HG03520 (cell line): ENCODE data around the gene RIN3.

Experiments
- ATAC-seq: cut with Tn5 transposase; IDR thresholded peaks from one replicate; pipeline ENCODE4 v1.9.1; 2021; ENCODE audit warnings: mild to moderate bottlenecking, moderate library complexity; ENCODE audit not compliant: unreplicated experiment

Gene RIN3

DNA sequence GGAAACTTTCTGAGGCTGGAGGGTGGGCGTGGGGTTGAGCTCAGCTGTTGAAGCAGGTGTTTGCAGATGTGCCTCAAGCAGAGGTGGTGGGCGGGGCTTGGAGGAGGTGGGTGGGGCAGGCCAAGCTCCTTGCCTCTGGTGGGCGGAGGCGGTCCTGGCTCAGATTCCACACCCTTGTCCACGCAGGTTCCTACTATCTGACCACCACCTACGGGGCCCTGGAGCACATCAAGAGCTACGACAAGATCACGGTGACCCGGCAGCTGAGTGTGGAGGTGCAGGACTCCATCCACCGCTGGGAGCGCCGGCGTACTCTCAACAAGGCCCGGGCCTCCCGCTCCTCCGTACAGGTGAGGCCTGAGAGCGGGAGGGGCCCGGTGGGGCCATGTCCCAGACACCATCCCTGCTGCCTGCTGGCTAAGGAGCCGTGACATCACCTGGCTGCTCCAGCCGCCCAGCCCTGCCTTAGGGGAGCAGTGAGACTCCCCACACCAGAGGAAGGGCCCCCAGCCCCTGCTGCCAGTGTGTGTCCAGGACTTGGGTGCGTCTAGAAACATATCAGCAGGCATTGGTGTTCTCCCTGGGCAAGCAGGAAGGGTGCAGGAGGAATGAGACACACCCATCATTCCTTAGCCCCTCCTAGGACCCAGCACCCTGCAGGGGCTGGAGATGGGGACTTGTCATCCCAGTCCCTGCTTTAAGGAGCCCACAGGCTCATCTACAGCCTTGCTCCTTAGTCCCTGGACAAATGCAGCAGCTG lies 171.4 kb downstream of the RIN3 start:
- no peak for ATAC-seq

DNA sequence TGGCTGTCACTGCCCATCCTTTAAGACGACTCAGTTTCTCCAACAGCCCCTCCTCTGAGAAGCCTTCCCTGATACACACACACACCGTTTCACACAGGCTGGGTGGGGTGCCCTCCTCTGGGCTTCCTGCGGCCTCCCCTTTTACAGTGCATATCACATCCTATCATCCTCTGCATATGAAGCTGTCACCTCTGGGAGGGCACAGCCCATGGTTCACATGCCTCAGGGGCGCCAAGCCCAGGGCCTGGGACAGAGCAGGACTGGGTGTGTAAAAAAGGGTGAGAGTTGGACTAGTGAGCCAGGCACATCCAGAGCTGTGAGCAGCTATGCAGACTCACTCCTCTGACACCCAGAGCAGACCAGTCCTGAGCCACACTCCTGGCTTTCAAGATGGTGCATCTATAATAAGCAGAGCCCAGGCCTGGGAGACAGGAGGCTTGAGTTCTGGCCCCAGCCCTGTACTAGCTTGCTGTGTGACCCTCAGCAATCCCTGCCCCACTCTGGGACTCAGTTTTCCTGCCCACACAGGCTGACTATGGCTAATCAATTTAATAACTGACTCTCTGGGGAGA lies 172.3 kb downstream of the RIN3 start:
- no peak for ATAC-seq

DNA sequence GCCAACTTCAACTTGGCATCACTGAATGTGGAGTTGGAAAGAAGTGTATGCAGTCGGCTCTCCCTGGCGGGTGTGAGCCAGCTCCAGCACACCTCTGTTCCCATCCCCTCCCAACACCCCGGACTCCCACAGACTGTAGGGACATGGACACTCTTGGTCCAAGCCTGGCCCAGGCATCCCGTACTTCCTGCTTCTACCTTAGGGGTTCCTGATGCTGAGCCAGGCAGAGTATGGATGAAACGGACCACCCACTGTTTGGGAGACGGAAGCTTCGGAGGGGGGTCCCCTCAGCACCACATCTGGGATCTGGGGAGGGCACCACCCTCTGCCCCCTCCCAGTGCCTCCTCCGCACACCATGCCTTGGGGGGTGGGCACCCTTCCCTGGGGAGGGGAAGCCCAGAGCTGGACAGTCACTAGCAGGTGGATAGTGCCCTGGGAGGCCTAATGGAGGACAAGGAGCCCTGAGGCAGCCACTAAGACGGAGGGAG lies 172.9 kb downstream of the RIN3 start:
- no peak for ATAC-seq

DNA sequence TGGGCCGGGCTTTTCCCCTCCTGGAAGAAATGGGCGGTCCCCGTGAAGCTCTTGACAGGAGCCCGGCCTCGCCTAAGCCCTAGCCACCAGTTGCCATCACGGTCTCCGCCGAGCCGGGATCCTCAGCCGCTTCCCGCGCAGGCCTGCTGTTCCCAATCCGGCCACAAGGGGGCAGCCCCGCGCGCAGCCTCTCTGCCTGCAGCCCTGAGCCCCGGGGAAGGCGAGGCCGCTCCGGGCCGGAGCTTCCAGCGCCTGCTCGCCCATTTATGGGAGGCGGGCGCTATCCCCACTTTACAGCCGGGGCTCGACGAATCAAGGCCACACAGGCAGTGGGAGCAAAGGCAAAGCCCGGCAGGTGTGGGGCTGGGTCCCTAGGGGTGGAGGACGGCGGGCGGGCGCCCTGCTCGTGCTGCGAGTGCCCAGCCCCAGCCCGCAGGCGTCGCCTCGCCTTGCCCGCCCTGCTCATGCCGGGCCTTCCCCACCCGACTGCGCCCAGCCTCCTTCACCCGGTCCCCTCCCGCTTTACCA lies 173.4 kb downstream of the RIN3 start:
- peak; percentile 68 for ATAC-seq

DNA sequence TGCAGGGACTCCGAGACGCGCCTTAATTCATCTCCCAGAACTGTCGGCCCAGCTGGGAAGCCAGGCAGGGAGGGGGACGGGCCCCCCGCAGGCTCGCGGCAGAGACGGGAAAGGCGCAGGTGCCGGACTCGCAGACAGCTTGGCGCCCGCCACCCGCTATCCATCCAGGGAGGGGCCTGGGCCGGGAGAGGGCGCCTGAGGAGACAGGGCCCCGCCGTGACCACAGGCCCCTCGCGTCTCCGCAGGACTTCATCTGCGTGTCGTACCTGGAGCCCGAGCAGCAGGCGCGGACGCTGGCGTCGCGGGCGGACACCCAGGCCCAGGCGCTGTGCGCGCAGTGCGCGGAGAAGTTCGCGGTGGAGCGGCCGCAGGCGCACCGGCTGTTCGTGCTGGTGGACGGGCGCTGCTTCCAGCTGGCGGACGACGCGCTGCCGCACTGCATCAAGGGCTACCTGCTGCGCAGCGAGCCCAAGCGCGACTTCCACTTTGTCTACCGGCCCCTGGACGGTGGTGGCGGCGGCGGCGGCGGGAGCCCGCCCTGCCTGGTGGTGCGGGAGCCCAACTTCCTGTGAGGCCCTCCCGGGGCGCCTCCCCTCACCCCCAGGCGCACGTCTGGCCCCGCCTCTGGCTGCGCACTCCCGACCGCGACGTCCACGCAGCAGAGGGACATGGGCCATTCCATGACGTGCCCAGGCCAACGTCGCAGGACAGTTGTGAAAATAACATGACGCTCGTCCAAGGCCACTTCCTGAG lies 174.3 kb downstream of the RIN3 start:
- ATAC-seq, result no peak

DNA sequence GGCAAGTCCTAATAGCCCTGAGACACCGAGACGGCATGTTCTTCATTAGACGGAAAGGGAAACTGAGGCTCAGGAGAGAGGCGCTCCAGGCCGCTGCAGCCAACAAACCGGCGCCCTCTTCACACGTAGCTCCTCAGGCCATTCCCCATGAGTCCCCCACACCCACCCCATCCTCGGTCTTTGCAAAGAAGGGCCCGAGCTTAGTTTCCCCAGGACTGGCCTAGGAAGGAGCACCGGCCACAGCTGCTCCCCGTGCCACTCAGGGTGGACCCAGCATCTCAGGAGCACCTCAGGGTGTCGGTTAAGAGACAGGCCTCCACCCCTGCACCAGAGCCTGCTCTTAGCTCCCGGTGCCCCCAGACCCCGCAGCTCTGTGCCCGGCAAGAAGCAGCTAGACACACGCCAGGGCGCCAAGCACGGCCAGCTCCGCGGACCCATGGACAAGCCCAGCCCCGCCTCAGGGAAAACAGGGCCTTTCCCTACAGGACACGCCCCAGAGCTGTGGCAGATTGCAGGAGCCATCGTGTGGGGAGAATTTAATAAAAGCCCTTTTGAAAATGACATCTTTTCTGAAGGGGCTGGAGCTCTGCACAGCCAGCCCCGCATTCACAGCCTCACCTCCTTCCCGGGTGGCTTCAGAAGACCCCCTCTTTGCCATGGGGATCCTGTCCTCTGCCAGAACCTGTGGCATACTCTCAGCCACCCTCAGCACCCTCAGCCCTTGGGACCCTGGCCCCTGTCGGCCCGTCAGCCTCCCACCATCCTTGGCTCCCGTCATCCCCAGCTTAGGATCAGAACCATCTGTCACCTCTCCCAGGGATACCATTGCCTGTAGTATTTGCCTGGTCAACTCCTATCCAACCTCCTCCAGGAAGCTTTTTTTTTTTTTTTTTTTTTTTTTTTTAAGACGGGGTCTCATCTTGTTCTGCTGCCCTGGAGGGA lies 175.1 kb downstream of the RIN3 start:
- no peak for ATAC-seq

DNA sequence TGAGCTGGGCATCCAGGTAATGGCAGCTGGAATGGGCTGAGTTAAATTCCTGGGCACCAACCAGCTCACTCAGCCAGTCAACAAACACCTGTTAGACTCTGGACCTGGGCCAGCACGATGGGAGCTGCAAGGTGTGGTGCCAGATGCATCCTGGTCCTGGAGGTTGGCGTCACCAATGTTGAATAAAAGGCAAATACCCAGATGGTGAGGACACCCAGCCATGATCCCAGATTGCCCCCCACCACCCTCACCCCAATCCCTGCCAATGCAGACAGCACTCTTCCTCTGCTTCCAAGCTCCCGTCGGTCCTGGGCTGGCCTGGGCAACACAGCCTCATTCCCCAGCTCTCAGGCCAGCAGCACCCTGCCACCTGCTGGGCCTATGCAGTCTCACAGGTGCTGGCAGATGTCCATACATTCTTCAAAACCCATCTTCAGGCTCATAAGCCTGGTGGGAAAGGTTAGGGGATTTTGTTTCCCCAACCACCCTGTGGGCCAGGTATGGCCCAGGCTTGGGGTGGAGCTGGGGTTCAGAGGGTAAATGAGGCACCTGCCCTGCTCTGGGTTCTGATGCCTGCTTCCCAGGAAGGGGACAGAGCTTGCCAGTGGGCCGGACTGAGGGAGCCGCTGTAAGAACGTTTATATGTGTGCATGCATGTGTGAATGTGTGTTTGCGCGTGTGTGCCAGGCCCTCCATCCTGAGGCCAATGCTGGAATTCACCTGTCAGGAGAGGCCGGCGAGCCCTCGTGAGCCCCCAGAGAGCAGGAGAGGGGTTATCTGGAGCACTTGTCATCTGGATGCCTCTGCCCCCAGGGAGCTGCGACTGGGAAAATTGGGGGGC lies 176.8 kb downstream of the RIN3 start:
- ATAC-seq, result no peak

DNA sequence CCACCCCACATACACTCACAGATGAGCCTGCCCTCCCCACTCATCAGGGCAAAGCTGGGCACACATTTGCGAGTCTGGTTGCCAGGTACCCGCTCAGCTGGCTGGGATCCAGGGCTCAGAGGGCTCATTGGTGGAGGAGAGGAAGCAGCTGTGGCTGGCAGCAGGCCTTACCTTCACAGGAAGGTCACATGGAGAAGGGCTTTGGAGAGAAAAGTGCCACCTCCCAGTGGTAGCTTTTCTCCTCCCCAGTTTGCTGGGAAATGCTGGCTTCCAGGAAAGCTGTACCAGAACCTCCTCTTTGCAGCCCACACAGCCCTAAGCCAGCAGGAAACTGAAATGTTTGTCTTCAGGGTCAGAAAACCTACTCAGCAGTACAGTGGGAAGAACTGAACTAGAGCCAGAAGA lies 179.2 kb downstream of the RIN3 start:
- ATAC-seq, result no peak

DNA sequence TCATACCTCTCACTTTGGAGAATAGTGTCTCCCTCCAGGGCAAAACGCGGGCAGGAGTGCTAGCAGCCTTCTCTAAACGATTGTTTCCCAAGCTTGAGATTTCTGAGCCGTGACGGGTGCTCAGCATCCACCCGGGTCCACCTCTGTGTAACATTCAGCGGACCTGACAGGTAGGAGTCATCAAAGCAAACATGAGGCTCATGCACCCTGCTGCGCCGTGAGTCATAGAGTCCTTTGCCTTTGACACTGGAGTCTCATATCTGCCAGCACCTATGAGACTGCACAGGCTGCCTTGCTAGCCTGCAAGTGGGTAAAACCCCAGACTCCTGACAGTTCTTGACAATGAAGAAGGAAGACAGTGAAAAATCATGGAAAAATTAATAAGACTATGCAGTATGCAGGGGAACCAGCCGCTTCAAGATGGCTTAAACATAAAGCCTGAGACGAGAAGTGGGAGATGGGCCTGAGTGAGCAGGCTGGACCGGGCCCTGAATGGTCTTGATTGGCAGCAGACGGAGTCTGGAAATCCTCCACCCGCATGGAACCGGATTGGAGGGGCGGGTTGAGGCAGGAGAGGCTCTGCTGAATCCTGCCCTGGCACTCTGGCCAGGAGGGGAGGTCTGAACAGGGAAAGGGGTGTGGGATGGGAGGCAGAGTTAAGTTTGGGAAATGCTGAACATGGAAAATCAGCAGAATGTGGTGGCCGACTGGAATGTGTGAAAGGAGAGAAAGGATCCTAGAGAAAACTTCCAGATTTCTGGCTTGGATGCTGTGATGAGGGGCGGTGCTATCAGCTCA lies 180.6 kb downstream of the RIN3 start:
- ATAC-seq, result no peak

DNA sequence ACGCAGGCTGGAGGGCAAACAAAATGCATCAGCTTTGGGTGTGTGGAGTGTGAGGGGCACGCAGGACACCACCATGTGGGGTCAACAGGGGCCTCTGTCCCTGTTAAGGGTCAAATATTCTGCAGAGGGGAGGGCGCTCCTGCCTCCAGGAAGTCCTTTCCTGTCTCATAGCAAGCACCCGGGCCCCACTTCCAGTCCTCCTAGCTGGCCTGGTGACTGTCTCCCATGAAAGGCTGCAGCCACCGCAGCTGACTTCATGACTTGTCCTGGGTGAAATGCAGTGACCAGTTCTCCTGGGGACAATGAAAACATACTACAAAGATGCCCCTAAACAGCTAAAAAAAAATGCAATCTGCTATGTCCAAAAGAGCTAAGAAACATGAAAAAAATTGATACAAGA lies 181.2 kb downstream of the RIN3 start:
- no peak for ATAC-seq

DNA sequence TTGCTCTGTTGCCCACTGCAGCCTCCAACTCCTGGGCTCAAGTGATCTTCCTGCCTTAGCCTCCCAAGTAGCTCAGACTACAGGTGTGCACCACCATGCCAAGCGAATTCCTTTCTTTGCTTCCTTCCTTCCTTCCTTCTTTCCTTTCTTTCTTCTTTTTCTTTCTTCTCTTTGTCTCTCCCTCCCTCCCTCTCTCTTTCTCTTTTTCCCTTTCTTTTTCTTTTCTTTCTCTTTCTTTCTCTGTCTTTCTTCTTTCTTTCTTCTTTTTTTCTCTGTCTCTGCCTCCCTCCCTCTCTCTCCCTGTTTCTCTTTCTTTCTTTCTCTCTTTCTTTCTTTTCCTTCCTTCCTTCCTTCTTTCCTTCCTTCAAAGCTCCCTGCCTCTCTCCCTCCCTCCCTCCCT lies 182.0 kb downstream of the RIN3 start:
- ATAC-seq, result no peak

DNA sequence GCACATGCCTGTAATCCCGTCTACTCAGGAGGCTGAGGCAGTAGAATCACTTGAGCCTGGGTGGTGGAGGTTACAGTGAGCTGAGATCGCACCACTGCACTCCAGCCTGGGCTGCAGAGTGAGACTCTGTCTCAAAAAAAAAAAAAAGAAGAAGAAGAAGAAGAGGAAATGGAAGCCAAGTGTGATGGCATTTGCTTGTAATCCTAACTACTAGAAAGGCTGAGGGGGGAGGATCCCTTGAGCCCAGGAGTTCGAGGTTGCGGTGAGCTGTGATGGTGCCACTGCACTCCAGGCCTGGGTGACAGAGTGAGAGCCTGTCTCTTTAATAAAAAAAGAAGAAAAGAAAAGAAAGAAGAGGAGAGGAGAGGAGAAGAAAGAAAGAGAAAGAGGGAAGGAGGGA lies 182.8 kb downstream of the RIN3 start:
- ATAC-seq, result no peak

DNA sequence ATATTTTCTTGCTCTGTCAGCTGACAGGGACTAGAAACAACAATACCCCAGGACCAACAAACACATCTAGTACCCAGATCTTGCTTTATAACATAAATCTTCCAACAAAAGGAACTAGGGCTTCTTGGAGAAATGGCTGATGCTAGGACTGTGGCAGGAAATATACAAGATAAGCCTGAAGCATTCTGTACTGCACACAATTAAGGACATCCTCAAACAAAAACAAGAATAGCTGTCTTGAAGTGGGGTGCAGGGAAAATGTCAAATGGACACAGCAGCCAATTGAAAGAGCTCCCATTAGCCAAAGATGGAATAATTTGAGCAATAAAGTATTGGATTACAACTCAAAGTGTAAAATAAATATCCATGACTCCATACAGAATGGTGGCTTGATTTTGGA lies 184.8 kb downstream of the RIN3 start:
- no peak for ATAC-seq

DNA sequence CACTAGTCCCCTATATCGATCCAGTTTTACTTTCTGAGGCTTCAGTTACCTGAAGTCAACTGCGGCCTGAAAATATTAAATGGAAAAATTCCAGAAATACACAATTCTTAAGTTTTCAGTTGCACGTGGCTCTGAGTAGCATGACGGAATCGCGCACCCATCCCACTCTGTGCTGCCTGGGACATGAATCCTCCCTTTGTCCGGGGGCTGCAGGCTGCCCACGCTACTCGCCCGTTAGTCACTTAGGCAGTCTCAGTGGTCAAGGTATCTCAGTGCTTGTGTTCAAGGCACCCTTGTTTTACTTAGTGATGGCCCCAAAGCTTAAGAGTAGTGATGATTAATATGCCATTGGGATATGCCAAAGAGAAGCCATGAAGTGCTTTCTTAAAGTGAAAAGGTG lies 188.2 kb downstream of the RIN3 start:
- no peak for ATAC-seq

DNA sequence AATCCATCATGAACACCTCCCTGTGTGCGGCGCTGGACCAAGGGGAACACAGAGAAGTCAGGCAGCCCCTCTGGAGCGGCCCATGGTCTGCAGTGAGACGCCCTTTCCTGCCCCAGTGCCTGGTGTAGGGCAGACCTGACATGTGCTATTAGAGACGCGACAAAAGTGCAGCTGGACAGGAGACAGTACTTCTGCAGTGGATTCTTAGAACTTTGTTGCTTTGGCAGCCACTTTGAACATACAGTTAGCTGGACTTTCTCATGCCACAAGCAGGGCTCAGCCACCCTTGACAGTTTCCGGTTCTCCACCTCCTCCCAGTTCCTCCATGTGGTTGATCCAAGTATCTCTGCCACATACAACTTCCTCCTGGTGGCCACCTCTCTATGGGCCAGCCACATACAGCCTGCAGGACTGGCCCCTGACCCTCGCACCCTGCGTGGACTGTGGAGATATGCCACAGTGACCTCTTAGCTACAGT lies 188.9 kb downstream of the RIN3 start:
- no peak for ATAC-seq

DNA sequence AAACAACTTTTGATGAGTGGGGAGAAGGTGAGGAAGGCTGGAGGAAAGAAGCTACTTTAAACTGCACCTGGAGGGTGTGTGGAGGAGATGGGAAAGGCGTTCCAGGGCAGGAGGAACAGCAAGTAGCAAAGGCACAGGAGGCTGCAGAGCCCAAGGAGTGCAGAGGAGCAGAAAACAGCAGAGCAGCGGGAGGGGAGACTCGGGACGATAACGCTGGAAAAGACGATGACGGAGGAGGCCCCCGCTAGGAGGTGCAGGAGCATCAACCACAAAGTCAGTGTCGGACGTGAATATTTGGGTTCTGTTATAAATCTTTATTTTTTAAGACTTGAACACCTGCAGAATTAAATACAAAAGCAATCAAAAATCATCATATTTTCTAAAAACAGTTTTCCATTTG lies 189.9 kb downstream of the RIN3 start:
- ATAC-seq, result no peak

DNA sequence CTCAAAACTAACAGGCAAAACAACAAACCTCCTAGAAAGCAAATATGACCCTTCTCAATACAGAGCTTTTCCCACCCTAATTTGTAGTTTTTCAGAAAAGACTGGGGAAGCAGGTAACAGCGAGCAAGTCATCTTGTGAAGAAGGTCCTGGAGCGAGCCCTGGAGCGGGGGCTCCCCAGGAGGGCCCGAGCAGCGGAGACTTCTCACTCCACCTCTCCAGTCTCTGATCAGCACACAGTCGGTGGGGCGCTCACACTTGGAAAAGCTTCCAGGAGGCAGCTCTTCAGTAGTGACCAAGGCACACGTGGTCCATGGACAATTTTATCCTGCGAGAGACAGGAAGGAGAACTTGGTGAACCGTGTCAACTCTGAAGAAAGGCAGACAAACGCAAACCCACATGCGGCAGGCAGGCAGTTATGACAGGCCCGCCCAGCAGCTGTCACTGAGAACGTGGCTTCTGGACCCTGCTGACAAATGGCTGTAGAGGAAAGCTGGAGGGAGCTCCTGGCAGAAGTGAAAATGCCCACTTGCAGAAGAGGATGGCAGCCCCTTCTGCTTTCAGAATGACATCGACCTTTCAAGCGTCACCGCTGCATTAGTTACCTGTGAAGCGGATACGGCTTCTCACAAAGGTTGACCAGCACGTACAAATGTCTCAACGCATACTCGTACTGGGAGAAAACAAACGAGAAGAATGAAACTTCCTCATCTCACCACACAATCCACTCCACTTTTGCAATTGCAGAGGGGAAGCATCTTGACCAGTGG lies 190.6 kb downstream of the RIN3 start:
- ATAC-seq, result peak; percentile 89

DNA sequence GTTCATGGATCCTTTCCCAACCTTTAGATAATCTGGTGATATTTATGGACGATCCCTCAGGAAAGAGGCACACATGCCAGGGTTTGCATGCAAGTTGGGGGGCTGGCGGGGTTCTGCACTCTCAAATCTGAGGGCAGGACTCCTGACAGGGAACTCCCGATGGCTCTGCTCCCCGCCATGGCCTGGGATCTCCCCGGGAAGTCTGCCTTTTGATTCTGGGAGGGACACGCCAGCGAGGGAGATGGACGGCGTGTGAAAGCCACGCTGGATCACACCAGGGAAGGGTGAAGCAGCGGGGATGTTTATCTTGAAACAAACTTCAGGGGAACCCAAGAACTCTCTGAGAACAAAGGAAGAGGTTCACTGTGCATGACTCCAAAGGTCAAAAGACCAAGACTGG lies 191.2 kb downstream of the RIN3 start:
- ATAC-seq, result no peak
